SK-N-MC (cell line): ENCODE results near the gene GNAQ.

Experiments used
- EZH2 ChIP-seq: fragments of 200-600 bp; sonication (generic); IDR thresholded peaks from one replicate; pipeline ENCODE4 v1.6.1; 2017; ENCODE audit warnings: antibody characterized with exemption
- POLR2AphosphoS5 ChIP-seq: IDR thresholded peaks from 2 replicates; pipeline ENCODE4 v1.6.1; 2012; ENCODE audit warnings: mild to moderate bottlenecking, low read depth, low read length, borderline replicate concordance

GRCh38 chr9:77847626-77848025 lies 184.0 kb downstream of the GNAQ start:
- TF ChIP-seq EZH2 (no peak), POLR2AphosphoS5 (no peak)
